Measurements from ENCODE around the gene ATAT1.
"Not testable (repeated sequence)": the region's sequence is repeated elsewhere in the genome, so short reads cannot be mapped to it uniquely, and the experiment has no call there.

Gene ATAT1

GRCh38 chr6:30626484-30627366 is at the start of gene ATAT1:
Gene ATAT1, plus strand, starts transcription at chr6:30626874.
- H3K4me1 Mint-ChIP-seq (ENCODE audit: low read depth): peaks cover 22% of the 10 kb centered on the region

GRCh38 chr6:30578051-30578450 is 48.6 kb upstream of the ATAT1 start:
- no peaks in the 10 kb centered on the region for H3K9me3 Mint-ChIP-seq
- peak overlapping the region; percentile 70 for H3K27ac Mint-ChIP-seq
- no peak overlapping the region for H3K4me3 Mint-ChIP-seq
- H3K36me3 Mint-ChIP-seq (ENCODE audit: low read depth): peaks cover 78% of the 10 kb centered on the region
- no peaks in the 10 kb centered on the region for H3K27me3 Mint-ChIP-seq
- H3K4me1 Mint-ChIP-seq (ENCODE audit: low read depth): peaks cover 43% of the 10 kb centered on the region

More at GRCh38 chr6:30626484-30627366, at the start of gene ATAT1:
- Mint-ChIP-seq H3K9me3 (no peaks in the 10 kb centered on the region), H3K27ac (peak within 1 kb of the TSS; percentile 88), H3K27me3 (no peaks in the 10 kb centered on the region), H3K36me3 (ENCODE audit: low read depth) (peaks cover 53% of the 10 kb centered on the region), H3K4me3 (peak within 1 kb of the TSS; percentile 90)

GRCh38 chr6:30583921-30584320 is 42.8 kb upstream of the ATAT1 start:
- Mint-ChIP-seq H3K27ac (no peak overlapping the region), H3K27me3 (no peaks in the 10 kb centered on the region), H3K4me1 (ENCODE audit: low read depth) (no peaks in the 10 kb centered on the region), H3K4me3 (no peak overlapping the region), H3K9me3 (no peaks in the 10 kb centered on the region), H3K36me3 (ENCODE audit: low read depth) (peaks cover 90% of the 10 kb centered on the region)

- Mint-ChIP-seq H3K9me3 (no peaks in the 10 kb centered on the region), H3K27ac (peak overlapping the region; percentile 34), H3K4me1 (ENCODE audit: low read depth) (peaks cover 6% of the 10 kb centered on the region), H3K4me3 (no peak overlapping the region), H3K27me3 (no peaks in the 10 kb centered on the region), H3K36me3 (ENCODE audit: low read depth) (peaks cover 84% of the 10 kb centered on the region)
These were observed 36.8 kb upstream of the ATAT1 start for GRCh38 chr6:30589754-30590358.

- Mint-ChIP-seq H3K9me3 (no peaks in the 10 kb centered on the region), H3K4me3 (no peak overlapping the region), H3K36me3 (ENCODE audit: low read depth) (peaks cover 82% of the 10 kb centered on the region), H3K27ac (peak overlapping the region; percentile 40), H3K4me1 (ENCODE audit: low read depth) (peaks cover 6% of the 10 kb centered on the region), H3K27me3 (no peaks in the 10 kb centered on the region)
These were observed 36.2 kb upstream of the ATAT1 start for GRCh38 chr6:30590509-30590908.

GRCh38 chr6:30591008-30591407 is 35.7 kb upstream of the ATAT1 start:
- Mint-ChIP-seq H3K27ac (peak overlapping the region; percentile 40), H3K4me3 (no peak overlapping the region), H3K36me3 (ENCODE audit: low read depth) (peaks cover 79% of the 10 kb centered on the region), H3K27me3 (no peaks in the 10 kb centered on the region), H3K4me1 (ENCODE audit: low read depth) (peaks cover 6% of the 10 kb centered on the region), H3K9me3 (no peaks in the 10 kb centered on the region)

GRCh38 chr6:30592287-30592686 is 34.4 kb upstream of the ATAT1 start:
- Mint-ChIP-seq H3K36me3 (ENCODE audit: low read depth) (peaks cover 71% of the 10 kb centered on the region), H3K4me3 (no peak overlapping the region), H3K4me1 (ENCODE audit: low read depth) (peaks cover 10% of the 10 kb centered on the region), H3K27me3 (no peaks in the 10 kb centered on the region), H3K9me3 (no peaks in the 10 kb centered on the region), H3K27ac (peak overlapping the region; percentile 32)

GRCh38 chr6:30597315-30598144 is 29.1 kb upstream of the ATAT1 start:
- H3K27me3 Mint-ChIP-seq, H3K9me3 Mint-ChIP-seq, H3K4me3 Mint-ChIP-seq: not testable (repeated sequence)
- Mint-ChIP-seq H3K27ac (peak overlapping the region; percentile 1), H3K36me3 (ENCODE audit: low read depth) (peaks cover 54% of the 10 kb centered on the region), H3K4me1 (ENCODE audit: low read depth) (peaks cover 14% of the 10 kb centered on the region)

- peaks cover 26% of the 10 kb centered on the region for H3K4me1 Mint-ChIP-seq (ENCODE audit: low read depth)
- no peak overlapping the region for H3K4me3 Mint-ChIP-seq
- H3K27ac Mint-ChIP-seq: peak overlapping the region; percentile 36
- H3K9me3 Mint-ChIP-seq: no peaks in the 10 kb centered on the region
- peaks cover 64% of the 10 kb centered on the region for H3K36me3 Mint-ChIP-seq (ENCODE audit: low read depth)
- no peaks in the 10 kb centered on the region for H3K27me3 Mint-ChIP-seq
These were observed 27.6 kb upstream of the ATAT1 start for GRCh38 chr6:30598912-30599624.

- Mint-ChIP-seq H3K4me3 (no peak overlapping the region), H3K4me1 (ENCODE audit: low read depth) (peaks cover 26% of the 10 kb centered on the region), H3K36me3 (ENCODE audit: low read depth) (peaks cover 64% of the 10 kb centered on the region), H3K27ac (peak overlapping the region; percentile 2), H3K9me3 (no peaks in the 10 kb centered on the region), H3K27me3 (no peaks in the 10 kb centered on the region)
These were observed 26.9 kb upstream of the ATAT1 start for GRCh38 chr6:30599625-30600324.

- no peak overlapping the region for H3K4me3 Mint-ChIP-seq
- H3K27ac Mint-ChIP-seq: peak overlapping the region; percentile 1
These were observed 26.2 kb upstream of the ATAT1 start for GRCh38 chr6:30600451-30600961.

GRCh38 chr6:30601436-30601814 is 25.2 kb upstream of the ATAT1 start:
- H3K4me3 Mint-ChIP-seq: no peak overlapping the region
- no peaks in the 10 kb centered on the region for H3K27me3 Mint-ChIP-seq
- H3K4me1 Mint-ChIP-seq (ENCODE audit: low read depth): peaks cover 33% of the 10 kb centered on the region
- peaks cover 74% of the 10 kb centered on the region for H3K36me3 Mint-ChIP-seq (ENCODE audit: low read depth)
- H3K27ac Mint-ChIP-seq: peak overlapping the region; percentile 26
- no peaks in the 10 kb centered on the region for H3K9me3 Mint-ChIP-seq

More at GRCh38 chr6:30600451-30600961, 26.2 kb upstream of the ATAT1 start:
- no peaks in the 10 kb centered on the region for H3K27me3 Mint-ChIP-seq
- H3K9me3 Mint-ChIP-seq: no peaks in the 10 kb centered on the region
- peaks cover 66% of the 10 kb centered on the region for H3K36me3 Mint-ChIP-seq (ENCODE audit: low read depth)
- peaks cover 26% of the 10 kb centered on the region for H3K4me1 Mint-ChIP-seq (ENCODE audit: low read depth)

- Mint-ChIP-seq H3K36me3 (ENCODE audit: low read depth) (peaks cover 76% of the 10 kb centered on the region), H3K27me3 (no peaks in the 10 kb centered on the region), H3K4me1 (ENCODE audit: low read depth) (peaks cover 31% of the 10 kb centered on the region), H3K9me3 (no peaks in the 10 kb centered on the region), H3K27ac (peak overlapping the region; percentile 26), H3K4me3 (no peak overlapping the region)
These were observed 24.6 kb upstream of the ATAT1 start for GRCh38 chr6:30601815-30602641.

Measured in stimulated activated naive CD8-positive, alpha-beta T cell treated with anti-CD3 and anti-CD28 coated beads, Interleukin-15, Interleukin-2, amounts not matched to agents 100 ng/mL and 50 ng/mL, for 24 hours (primary cell).